Gastrocnemius medialis (tissue), 4 donors: ENCODE results near the gene DMPK.

Source experiments
- CTCF ChIP-seq, 5 experiments: fragments of 450-650 bp in 3 of 5; fragments of 200-600 bp in 2 of 5; sonication (generic) in 2 of 5; IDR thresholded peaks in 4 of 5; conservative IDR thresholded peaks in 1 of 5; 1 replicate in 4 of 5; 2 replicates in 1 of 5; pipeline ENCODE4 v1.5.1; 2016 to 2019; ENCODE audit warnings: antibody characterized with exemption in 5 of 5, mild to moderate bottlenecking in 3 of 5, moderate library complexity in 3 of 5
- POLR2A ChIP-seq, 2 donors: fragments of 450-650 bp; IDR thresholded peaks; one replicate each; pipeline ENCODE4 v1.6.1; 2017; ENCODE audit warnings: antibody characterized with exemption in 2 of 2, mild to moderate bottlenecking in 2 of 2, moderate library complexity in 2 of 2

GRCh38 chr19:45777395-45777961 lies 4.8 kb downstream of the DMPK start:
- TF ChIP-seq CTCF (IDR thresholded peaks at IDR 0.05 in 4 of 5, conservative IDR thresholded peaks at IDR 0.05 in 1 of 5) (no peak), POLR2A (IDR thresholded peaks at IDR 0.05) (no peak)
